SH-SY5Y (cell line): ENCODE data around the gene ZHX3.

Experiments
- GATA2 ChIP-seq: IDR thresholded peaks from 2 replicates; pipeline ENCODE4 v1.6.1; 2011; ENCODE audit warnings: mild to moderate bottlenecking, low read depth, low read length
- GATA3 ChIP-seq: IDR thresholded peaks from 2 replicates; pipeline ENCODE4 v1.6.1; 2011; ENCODE audit warnings: low read depth, mild to moderate bottlenecking, low read length, moderate library complexity

DNA sequence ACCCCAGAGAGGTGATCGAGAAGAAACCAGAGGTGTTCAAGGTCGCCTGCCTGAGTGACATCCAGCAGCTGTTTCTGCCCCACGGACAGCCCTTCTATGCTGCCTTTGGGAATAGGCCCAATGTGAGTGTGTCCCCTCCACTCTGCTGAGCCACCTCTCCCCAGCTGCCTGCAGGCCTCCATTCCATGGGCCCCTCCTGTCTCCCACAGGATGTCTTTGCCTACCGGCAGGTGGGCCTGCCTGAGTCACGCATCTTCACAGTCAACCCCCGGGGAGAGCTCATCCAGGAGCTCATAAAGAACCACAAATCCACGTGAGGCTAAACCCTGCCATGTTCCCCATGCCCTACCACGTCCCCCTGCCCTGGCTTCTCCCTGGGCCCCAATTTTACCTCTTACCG is 40.7 kb upstream of the ZHX3 start:
- TF ChIP-seq GATA3 (no peak), GATA2 (no peak)
